ENCODE results near the gene GMEB1.

Gene GMEB1

GRCh38 chr1:28703629-28704028 is 35.0 kb downstream of the GMEB1 start:
- Histone ChIP-seq H4K20me1 (ENCODE audit: low read depth, low read length) (no peaks in the 10 kb centered on the region), H3K36me3 (ENCODE audit: low read length) (peaks cover 13% of the 10 kb centered on the region; the same call in 1 of the 2 replicates)

GRCh38 chr1:28716336-28716735 is 47.8 kb downstream of the GMEB1 start:
- no peak overlapping the region for H3K4me2 ChIP-seq (ENCODE audit: low read depth, low read length, poor library complexity, severe bottlenecking)
- H3K9me2 ChIP-seq (replicated peaks; ENCODE audit: insufficient read depth, low read length): no peaks in the 10 kb centered on the region
- no peak overlapping the region for H3K9ac ChIP-seq (ENCODE audit: low read length)
- H3K27me3 ChIP-seq (ENCODE audit: low read length): no peaks in the 10 kb centered on the region
- H3K4me3 ChIP-seq (ENCODE audit: insufficient read depth, low read length, poor library complexity, severe bottlenecking): no peak overlapping the region
- no peak overlapping the region for H2AFZ ChIP-seq (ENCODE audit: low read depth, low read length, severe bottlenecking)
- no peaks in the 10 kb centered on the region for H3K9me3 ChIP-seq (ENCODE audit: insufficient read depth, low read length)
- H3K27ac ChIP-seq (ENCODE audit: low read depth, low read length): no peak overlapping the region
- TF ChIP-seq CTCF (IDR thresholded peaks at IDR 0.05; ENCODE audit: insufficient read depth, low read length, poor library complexity, severe bottlenecking): no peak
- no peak for TF ChIP-seq EZH2phosphoT487 (conservative IDR thresholded peaks at IDR 0.05; ENCODE audit: low read length)
- no peaks in the 10 kb centered on the region for H3F3A ChIP-seq (ENCODE audit: insufficient read depth)
- no peaks in the 10 kb centered on the region for H3K79me2 ChIP-seq (ENCODE audit: insufficient read depth, low read length)
- 0 out of 2 replicates have a peak, but pooled peaks cover 5% of the 10 kb centered on the region for H3K36me3 ChIP-seq (ENCODE audit: low read length)
- H4K20me1 ChIP-seq (ENCODE audit: low read depth, low read length): no peaks in the 10 kb centered on the region

More at GRCh38 chr1:28703629-28704028, 35.0 kb downstream of the GMEB1 start:
- no peaks in the 10 kb centered on the region for H3K9me2 ChIP-seq (replicated peaks; ENCODE audit: insufficient read depth, low read length)
- H3F3A ChIP-seq (ENCODE audit: insufficient read depth): no peaks in the 10 kb centered on the region
- H3K9me3 ChIP-seq (ENCODE audit: insufficient read depth, low read length): no peaks in the 10 kb centered on the region
- H3K4me2 ChIP-seq (ENCODE audit: low read depth, low read length, poor library complexity, severe bottlenecking): no peak overlapping the region
- H2AFZ ChIP-seq (ENCODE audit: low read depth, low read length, severe bottlenecking): no peak overlapping the region
- H3K27ac ChIP-seq (ENCODE audit: low read depth, low read length): no peak overlapping the region
- H3K4me3 ChIP-seq (ENCODE audit: insufficient read depth, low read length, poor library complexity, severe bottlenecking): no peak overlapping the region
- no peaks in the 10 kb centered on the region for H3K79me2 ChIP-seq (ENCODE audit: insufficient read depth, low read length)
- H3K9ac ChIP-seq (ENCODE audit: low read length): no peak overlapping the region
- H3K27me3 ChIP-seq (ENCODE audit: low read length): no peaks in the 10 kb centered on the region
- no peak for TF ChIP-seq CTCF (IDR thresholded peaks at IDR 0.05; ENCODE audit: insufficient read depth, low read length, poor library complexity, severe bottlenecking)

- Histone ChIP-seq H3F3A (ENCODE audit: insufficient read depth) (no peaks in the 10 kb centered on the region), H3K79me2 (ENCODE audit: insufficient read depth, low read length) (no peaks in the 10 kb centered on the region), H3K9ac (ENCODE audit: low read length) (no peak overlapping the region), H3K27ac (ENCODE audit: low read depth, low read length) (no peak overlapping the region), H3K4me2 (ENCODE audit: low read depth, low read length, poor library complexity, severe bottlenecking) (no peak overlapping the region), H2AFZ (ENCODE audit: low read depth, low read length, severe bottlenecking) (no peak overlapping the region), H3K9me2 (replicated peaks; ENCODE audit: insufficient read depth, low read length) (no peaks in the 10 kb centered on the region), H3K4me3 (ENCODE audit: insufficient read depth, low read length, poor library complexity, severe bottlenecking) (no peak overlapping the region), H3K9me3 (ENCODE audit: insufficient read depth, low read length) (no peaks in the 10 kb centered on the region), H4K20me1 (ENCODE audit: low read depth, low read length) (no peaks in the 10 kb centered on the region), H3K36me3 (ENCODE audit: low read length) (no peaks in the 10 kb centered on the region), H3K27me3 (ENCODE audit: low read length) (no peaks in the 10 kb centered on the region)
- TF ChIP-seq EZH2phosphoT487 (conservative IDR thresholded peaks at IDR 0.05; ENCODE audit: low read length) (no peak), CTCF (IDR thresholded peaks at IDR 0.05; ENCODE audit: insufficient read depth, low read length, poor library complexity, severe bottlenecking) (no peak)
Measured at GRCh38 chr1:28718166-28718565, 49.6 kb downstream of the GMEB1 start.

Measured in SU-DHL-6 (cell line).